Caco-2 (cell line): ENCODE data around the gene AJAP1. TPM values are rescaled to one million over a fixed set of nuclear protein-coding genes. Genes with fewer than 3 reads are reported as not detected.

Source experiments
- BruUV-seq: library from RNA; stranded (reverse); fragments of 400-500 nt; replicated peaks from 2 replicates; lab custom pipeline; 2021; lab: Mats Ljungman, UMichigan
- CTCF ChIA-PET: fragments of 300-600 bp; sonication (Branson Sonifier 250); formaldehyde crosslinking; loops from one replicate; lab custom pipeline; 2022; ENCODE audit warnings: antibody characterized with exemption; lab: Charles Lee
- POLR2A ChIA-PET: fragments of 300-600 bp; sonication (Branson Sonifier 250); formaldehyde crosslinking; loops from one replicate; lab custom pipeline; 2022; ENCODE audit warnings: antibody characterized with exemption; lab: Charles Lee
- DNase-seq, 2 experiments: peaks; one replicate each; pipeline versions ENCODE4 v3.0.0 to v3.0.0-alpha.2; 2020 to 2022
- H3K27me3 ChIP-seq: replicated peaks from 2 replicates; pipeline ENCODE4 v1.6.0; 2011; ENCODE audit warnings: low read length; ENCODE audit not compliant: control insufficient read depth, insufficient read depth
- H3K36me3 ChIP-seq: 2 replicates; pipeline ENCODE4 v1.5.1; 2011; ENCODE audit warnings: low read length; ENCODE audit not compliant: control insufficient read depth, insufficient read depth
- H3K4me1 ChIP-seq: fragments of 250-450 bp; sonication (Bioruptor Pico); 2 replicates; pipeline ENCODE4 v1.5.1; 2020; ENCODE audit warnings: mild to moderate bottlenecking
- H3K4me3 ChIP-seq: 2 replicates; pipeline ENCODE4 v1.5.1; 2011; ENCODE audit warnings: low read depth, mild to moderate bottlenecking, control low read depth, low read length
- H3K9me3 ChIP-seq: fragments of 250-450 bp; sonication (Bioruptor Pico); 2 replicates; pipeline ENCODE4 v1.5.1; 2020; ENCODE audit warnings: mild to moderate bottlenecking, moderate library complexity
- H3K27ac Mint-ChIP-seq: one replicate; pipeline ENCODE4 v1.8.0; 2022; ENCODE audit warnings: mixed read lengths; ENCODE audit not compliant: unreplicated experiment
- H3K27me3 Mint-ChIP-seq: one replicate; pipeline ENCODE4 v1.8.0; 2022; ENCODE audit warnings: mixed read lengths; ENCODE audit not compliant: insufficient read depth, unreplicated experiment
- H3K36me3 Mint-ChIP-seq: one replicate; pipeline ENCODE4 v1.8.0; 2022; ENCODE audit warnings: mild to moderate bottlenecking, mixed read lengths; ENCODE audit not compliant: insufficient read depth, unreplicated experiment
- H3K4me1 Mint-ChIP-seq: one replicate; pipeline ENCODE4 v1.8.0; 2022; ENCODE audit warnings: low read depth, mixed read lengths; ENCODE audit not compliant: unreplicated experiment
- H3K4me3 Mint-ChIP-seq: one replicate; pipeline ENCODE4 v1.8.0; 2022; ENCODE audit warnings: mild to moderate bottlenecking, moderate library complexity, mixed read lengths; ENCODE audit not compliant: unreplicated experiment
- H3K9me3 Mint-ChIP-seq: one replicate; pipeline ENCODE4 v1.8.0; 2022; ENCODE audit warnings: mixed read lengths; ENCODE audit not compliant: unreplicated experiment
- CTCF ChIP-seq, 2 experiments: fragments of 200-600 bp in 1 of 2; IDR thresholded peaks; 1 replicate in 1 of 2; 2 replicates in 1 of 2; pipeline versions ENCODE4 v1.5.1 to v1.8.0; 2011 to 2022; ENCODE audit warnings: antibody characterized with exemption in 1 of 2, control low read depth in 1 of 2, inconsistent platforms in 1 of 2, low read depth in 1 of 2, low read length in 1 of 2, mild to moderate bottlenecking in 1 of 2, moderate library complexity in 1 of 2; ENCODE audit not compliant: insufficient read depth in 1 of 2, severe bottlenecking in 1 of 2, unreplicated experiment in 1 of 2
- intact Hi-C: fragments of 100-400 bp; cut with micrococcal nuclease; formaldehyde crosslinking; loops from one replicate; pipeline ENCODE4 v1.10.0; 2022; ENCODE audit not compliant: unreplicated experiment
- total RNA-seq: library from RNA; stranded (reverse); gene quantifications from 2 replicates; pipeline ENCODE4 v1.2.3, GENCODE V29; 2022

Gene AJAP1
- total RNA-seq, 1 experiment from 2014 or later: not detected

DNA sequence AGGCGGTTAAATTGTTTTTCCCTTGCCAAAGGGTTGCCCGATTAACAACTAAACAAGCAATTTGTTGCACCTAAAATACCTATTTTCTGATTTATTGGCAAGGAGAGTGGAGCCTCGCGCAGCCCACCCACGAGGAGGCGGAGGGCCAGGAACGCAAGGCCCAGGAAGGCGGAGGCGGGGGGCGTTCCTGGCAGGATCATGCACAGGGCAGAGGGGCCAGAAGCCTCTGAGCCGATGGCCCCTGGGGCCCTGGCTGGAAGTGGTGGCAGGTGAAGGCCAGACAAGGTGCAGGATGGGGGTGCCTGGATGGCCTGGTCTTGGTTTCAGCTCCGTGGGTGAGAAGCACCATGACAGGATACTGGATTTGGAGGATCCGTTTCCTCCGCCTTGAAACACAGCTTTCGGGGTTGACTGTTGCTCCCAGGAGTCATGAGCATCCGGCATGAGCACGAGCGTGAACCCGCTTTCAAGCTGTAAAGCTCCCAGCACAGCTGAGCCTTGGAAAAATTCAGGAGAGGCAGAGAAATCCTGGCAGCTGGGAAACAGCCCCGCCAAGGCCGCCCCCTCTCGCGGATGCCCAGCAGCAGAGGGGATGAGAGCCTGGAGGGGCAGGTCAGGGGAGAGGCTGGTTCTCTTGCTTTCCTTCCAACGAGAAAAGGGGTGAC, 35.0 kb downstream of the AJAP1 start:
- H3K4me3 Mint-ChIP-seq: no peak overlapping the region
- Histone ChIP-seq H3K9me3 (no peaks in the 10 kb centered on the region), H3K4me3 (no peak overlapping the region), H3K36me3 (no peaks in the 10 kb centered on the region), H3K27me3 (no peaks in the 10 kb centered on the region), H3K4me1 (no peaks in the 10 kb centered on the region)
- intact Hi-C loops: no loop called here
- H3K4me1 Mint-ChIP-seq: no peaks in the 10 kb centered on the region
- no peaks in the 10 kb centered on the region for H3K9me3 Mint-ChIP-seq
- peaks cover 2% of the 10 kb centered on the region for H3K27me3 Mint-ChIP-seq
- ChIA-PET CTCF (no interaction called here), POLR2A (no interaction called here)
- BruUV-seq: no TSS peak
- H3K36me3 Mint-ChIP-seq: no peaks in the 10 kb centered on the region
- no peak overlapping the region for H3K27ac Mint-ChIP-seq
- DNase-seq: no peak
- TF ChIP-seq CTCF (IDR thresholded peaks at IDR 0.05; ENCODE audit: insufficient read depth in 1 of 2, low read depth in 1 of 2, low read length in 1 of 2, severe bottlenecking in 1 of 2, unreplicated experiment in 1 of 2): no peak

DNA sequence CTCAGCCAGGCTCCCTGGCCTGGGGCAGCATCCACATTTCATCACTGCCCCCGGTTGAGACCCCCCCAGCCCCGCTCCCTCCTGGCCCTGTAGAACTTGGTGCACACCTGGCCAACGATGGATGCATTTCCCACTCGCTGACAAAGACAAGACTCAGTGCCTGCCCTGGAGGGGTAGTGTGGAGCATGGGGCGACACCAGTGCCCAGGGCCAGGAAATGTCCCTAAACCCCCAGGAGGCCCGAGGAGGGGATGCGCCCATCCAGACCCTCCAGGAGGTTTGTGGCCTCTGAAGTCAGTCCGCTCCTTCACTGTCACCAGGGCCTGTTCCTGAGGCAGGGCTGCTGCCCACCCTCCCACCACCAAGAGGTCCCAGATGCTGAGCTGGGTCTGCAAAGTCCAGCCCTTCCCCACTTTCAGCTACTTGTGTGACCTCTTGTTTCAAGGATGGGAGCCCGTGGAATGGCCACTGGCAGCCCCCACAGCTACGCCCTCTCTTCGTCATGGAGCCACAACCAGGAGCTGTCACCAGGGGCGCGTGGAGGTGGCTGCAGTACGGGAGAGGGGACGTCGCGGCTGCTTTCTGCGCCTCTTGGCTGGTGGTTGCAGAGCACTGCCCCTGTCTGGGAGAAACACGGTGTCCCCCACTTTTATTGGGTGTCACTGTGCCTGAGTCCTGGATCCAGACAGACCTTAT, 35.7 kb downstream of the AJAP1 start:
- peaks cover 8% of the 10 kb centered on the region for H3K27me3 Mint-ChIP-seq
- TF ChIP-seq CTCF (IDR thresholded peaks at IDR 0.05; ENCODE audit: insufficient read depth in 1 of 2, low read depth in 1 of 2, low read length in 1 of 2, severe bottlenecking in 1 of 2, unreplicated experiment in 1 of 2): no peak
- DNase-seq: no peak
- POLR2A ChIA-PET: no interaction called here
- no peaks in the 10 kb centered on the region for H3K4me1 Mint-ChIP-seq
- CTCF ChIA-PET: interaction anchor here (0.6 kb wide), 1 partner anchor 115 kb away, joined by 5 read pairs; no protein-coding TSS in a partner anchor
- H3K9me3 Mint-ChIP-seq: no peaks in the 10 kb centered on the region
- H3K27ac Mint-ChIP-seq: no peak overlapping the region
- no peaks in the 10 kb centered on the region for H3K4me1 ChIP-seq
- BruUV-seq: no TSS peak
- H3K9me3 ChIP-seq: no peaks in the 10 kb centered on the region
- intact Hi-C loops: no loop called here
- no peak overlapping the region for H3K4me3 ChIP-seq
- no peaks in the 10 kb centered on the region for H3K36me3 Mint-ChIP-seq
- no peaks in the 10 kb centered on the region for H3K27me3 ChIP-seq
- no peaks in the 10 kb centered on the region for H3K36me3 ChIP-seq
- H3K4me3 Mint-ChIP-seq: no peak overlapping the region

DNA sequence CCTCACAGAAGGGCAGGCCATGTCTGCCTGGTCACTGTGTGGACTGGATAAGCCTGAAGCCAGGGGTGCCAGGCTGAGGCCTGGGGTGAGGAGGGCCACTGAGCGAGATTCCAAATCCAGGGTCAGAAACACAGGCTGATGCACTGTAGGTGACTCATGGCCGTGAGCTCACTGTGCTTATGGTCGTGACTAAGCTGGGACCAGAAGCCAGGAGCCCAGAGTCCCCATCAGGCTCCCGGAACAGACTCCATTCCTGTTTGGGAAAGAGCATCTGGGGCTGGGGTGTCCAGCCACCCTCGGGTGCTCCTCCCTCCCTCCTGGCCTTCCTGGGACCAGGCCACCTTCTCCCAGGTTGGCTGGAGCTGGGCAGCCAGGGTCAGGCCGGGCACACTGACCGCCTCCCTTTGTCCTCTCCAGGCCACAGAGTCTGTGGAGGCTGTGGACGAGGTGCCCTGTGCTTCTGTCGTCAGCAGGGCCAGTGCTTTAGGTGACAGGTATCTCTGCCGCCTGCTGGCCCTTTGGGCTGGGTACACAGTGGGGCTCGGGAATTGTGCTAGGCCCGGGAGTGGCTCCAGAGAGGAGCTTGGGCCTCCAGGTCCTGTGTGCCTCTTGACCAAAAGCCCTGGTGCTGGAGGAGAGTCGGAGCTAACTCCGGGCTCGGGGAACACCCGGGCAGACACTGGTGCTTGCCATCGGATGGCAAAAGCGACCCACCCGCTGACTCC, 36.7 kb downstream of the AJAP1 start:
- intact Hi-C loops: no loop called here
- no peaks in the 10 kb centered on the region for H3K36me3 Mint-ChIP-seq

More for the DNA sequence above, 36.7 kb downstream of the AJAP1 start:
- Mint-ChIP-seq H3K9me3 (no peaks in the 10 kb centered on the region), H3K4me1 (no peaks in the 10 kb centered on the region), H3K4me3 (no peak overlapping the region), H3K27me3 (peaks cover 14% of the 10 kb centered on the region), H3K27ac (no peak overlapping the region)
- H3K4me1 ChIP-seq: no peaks in the 10 kb centered on the region
- no peaks in the 10 kb centered on the region for H3K9me3 ChIP-seq
- H3K4me3 ChIP-seq: no peak overlapping the region
- DNase-seq: no peak
- ChIA-PET POLR2A (no interaction called here), CTCF (no interaction called here)
- H3K27me3 ChIP-seq: no peaks in the 10 kb centered on the region
- TF ChIP-seq CTCF (IDR thresholded peaks at IDR 0.05; ENCODE audit: insufficient read depth in 1 of 2, low read depth in 1 of 2, low read length in 1 of 2, severe bottlenecking in 1 of 2, unreplicated experiment in 1 of 2): no peak
- BruUV-seq: no TSS peak
- H3K36me3 ChIP-seq: no peaks in the 10 kb centered on the region
